Spleen (tissue), 11 donors: ENCODE results near the gene MBD5. TPM values are rescaled to one million over a fixed set of nuclear protein-coding genes. Genes with fewer than 3 reads are reported as not detected.

Experiments
- DNase-seq: peaks from one replicate; pipeline ENCODE4 v3.0.0-alpha.2; 2020
- H3K27ac ChIP-seq, 8 donors: fragments of 200-600 bp; sonication (generic) in 7 of 8; 1 replicate in 4 of 8; 2 replicates in 4 of 8; pipeline versions ENCODE4 v1.5.0 to v1.8.0; 2016 to 2021; ENCODE audit warnings: inconsistent platforms in 4 of 8, mild to moderate bottlenecking in 4 of 8, moderate library complexity in 1 of 8
- H3K27me3 ChIP-seq, 7 donors: fragments of 200-600 bp; sonication (generic) in 6 of 7; replicated peaks in 1 of 7; 1 replicate in 4 of 7; 2 replicates in 3 of 7; pipeline versions ENCODE4 v1.5.0 to v1.8.0; 2016 to 2021; ENCODE audit warnings: inconsistent platforms in 3 of 7, mild to moderate bottlenecking in 1 of 7
- H3K36me3 ChIP-seq, 6 donors: fragments of 200-600 bp; sonication (generic) in 5 of 6; 1 replicate in 4 of 6; 2 replicates in 2 of 6; pipeline versions ENCODE4 v1.5.0 to v1.8.0; 2016 to 2021; ENCODE audit warnings: inconsistent platforms in 2 of 6
- H3K4me1 ChIP-seq, 6 donors: fragments of 200-600 bp; sonication (generic) in 5 of 6; 1 replicate in 3 of 6; 2 replicates in 3 of 6; pipeline versions ENCODE4 v1.5.0 to v1.8.0; 2016 to 2021; ENCODE audit warnings: inconsistent platforms in 3 of 6
- H3K4me3 ChIP-seq, 8 donors: fragments of 200-600 bp; sonication (generic) in 7 of 8; 1 replicate in 4 of 8; 2 replicates in 4 of 8; pipeline versions ENCODE4 v1.5.0 to v1.8.0; 2016 to 2021; ENCODE audit warnings: inconsistent platforms in 4 of 8, mild to moderate bottlenecking in 4 of 8, moderate library complexity in 2 of 8
- H3K9me3 ChIP-seq, 8 donors: fragments of 200-600 bp; sonication (generic) in 7 of 8; 1 replicate in 4 of 8; 2 replicates in 4 of 8; pipeline versions ENCODE4 v1.5.0 to v1.8.0; 2016 to 2021; ENCODE audit warnings: inconsistent platforms in 4 of 8
- POLR2A ChIP-seq, 3 donors: fragments of 450-650 bp; IDR thresholded peaks; one replicate each; pipeline ENCODE4 v1.5.1; 2017; ENCODE audit warnings: antibody characterized with exemption in 3 of 3, mild to moderate bottlenecking in 1 of 3
- POLR2AphosphoS5 ChIP-seq, 3 donors: sonication (generic); formaldehyde crosslinking; IDR thresholded peaks; one replicate each; pipeline ENCODE4 v1.5.1; 2017; ENCODE audit warnings: antibody characterized with exemption in 3 of 3
- WGBS, 5 donors: extraction: QIAGEN DNeasy Blood & Tissue Kit in 3 of 5; methylation state at CpG; one replicate each; pipeline versions ENCODE4 v1.1.5 to v1.1.7; 2013 to 2018; 5-methylcytosine and 5-hydroxymethylcytosine counted together
- intact Hi-C: fragments of 100-400 bp; cut with DNase I; formaldehyde crosslinking; loops from one replicate; pipeline ENCODE4 v1.15.0; 2023; ENCODE audit warnings: low total_unique reads
- polyA plus RNA-seq, 3 donors: library from polyadenylated mRNA; stranded (reverse); fragments of 200-250 nt; gene quantifications; one replicate each; pipeline ENCODE4 v1.2.1, GENCODE V29; 2013
- total RNA-seq, 7 donors: library from RNA; depleted of rRNA in 3 of 7; stranded (reverse); fragments of >200 nt in 3 of 7; fragmentation: NEBNext Ultra II Directional in 4 of 7; extraction: Animal tissue kit (Norgen Biotek cat#: 25700) in 4 of 7; gene quantifications; one replicate each; pipeline versions ENCODE4 v1.1.0 to v1.2.1, GENCODE V29; 2016 to 2021
- TF ChIP-seq, protein P1 (sequence below), 11 experiments: fragments of 200-600 bp in 7 of 11; fragments of 450-650 bp in 4 of 11; sonication (generic) in 4 of 11; IDR thresholded peaks in 8 of 11; conservative IDR thresholded peaks in 3 of 11; 1 replicate in 7 of 11; 2 replicates in 4 of 11; pipeline versions ENCODE4 v1.4.0 to v1.8.0; 2016 to 2021; ENCODE audit warnings: antibody characterized with exemption in 11 of 11, inconsistent platforms in 4 of 11, mild to moderate bottlenecking in 1 of 11
- donor health status: healthy with polysubstance abuse.
- donor health status: DM: no; HTN: no; CAD: no; lungs with moderate emphysema.
- donor health status: DM: no; HTN: no; CAD: no.
- donor health status: Bipolar disorder and iron deficiency.
- donor health status: healthy.
- donor health status: DM: no; HTN: no; CAD: no.
- donor health status: DM: yes; HTN: yes; CAD: no.

Gene MBD5
- total and polyA plus RNA-seq, 10 donors, result 5.7 to 84.5 (median 60.0) TPM

DNA sequence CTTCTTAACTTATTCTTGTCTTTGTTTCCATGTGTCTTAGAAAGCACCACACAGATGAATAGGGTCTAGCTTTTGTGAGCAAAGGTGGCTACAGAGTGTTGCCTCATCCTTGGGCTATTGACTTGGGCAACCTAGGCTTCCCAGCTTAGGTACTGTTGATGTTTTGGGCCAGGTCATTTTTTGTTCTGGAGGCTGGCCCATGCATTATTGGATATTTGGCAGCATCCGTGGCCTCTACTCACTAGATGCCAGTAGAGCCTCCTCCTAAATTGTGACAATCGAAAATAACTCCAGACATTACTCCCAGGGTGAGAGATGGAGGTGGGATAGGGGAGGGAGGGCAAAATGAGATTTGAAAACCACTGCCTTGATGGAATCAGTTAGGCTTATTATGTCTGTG lies 496.4 kb downstream of the MBD5 start:
- H3K4me3 ChIP-seq, result no peak overlapping the region
- H3K9me3 ChIP-seq, result no peaks in the 10 kb centered on the region
- no peak for TF ChIP-seq POLR2A (IDR thresholded peaks at IDR 0.05)
- TF ChIP-seq POLR2AphosphoS5 (IDR thresholded peaks at IDR 0.05), result no peak
- TF ChIP-seq, protein P1, sequence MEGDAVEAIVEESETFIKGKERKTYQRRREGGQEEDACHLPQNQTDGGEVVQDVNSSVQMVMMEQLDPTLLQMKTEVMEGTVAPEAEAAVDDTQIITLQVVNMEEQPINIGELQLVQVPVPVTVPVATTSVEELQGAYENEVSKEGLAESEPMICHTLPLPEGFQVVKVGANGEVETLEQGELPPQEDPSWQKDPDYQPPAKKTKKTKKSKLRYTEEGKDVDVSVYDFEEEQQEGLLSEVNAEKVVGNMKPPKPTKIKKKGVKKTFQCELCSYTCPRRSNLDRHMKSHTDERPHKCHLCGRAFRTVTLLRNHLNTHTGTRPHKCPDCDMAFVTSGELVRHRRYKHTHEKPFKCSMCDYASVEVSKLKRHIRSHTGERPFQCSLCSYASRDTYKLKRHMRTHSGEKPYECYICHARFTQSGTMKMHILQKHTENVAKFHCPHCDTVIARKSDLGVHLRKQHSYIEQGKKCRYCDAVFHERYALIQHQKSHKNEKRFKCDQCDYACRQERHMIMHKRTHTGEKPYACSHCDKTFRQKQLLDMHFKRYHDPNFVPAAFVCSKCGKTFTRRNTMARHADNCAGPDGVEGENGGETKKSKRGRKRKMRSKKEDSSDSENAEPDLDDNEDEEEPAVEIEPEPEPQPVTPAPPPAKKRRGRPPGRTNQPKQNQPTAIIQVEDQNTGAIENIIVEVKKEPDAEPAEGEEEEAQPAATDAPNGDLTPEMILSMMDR (IDR thresholded peaks at IDR 0.05 in 8 of 11, conservative IDR thresholded peaks at IDR 0.05 in 3 of 11), result no peak
- DNase-seq, result no peak
- no peaks in the 10 kb centered on the region for H3K27me3 ChIP-seq
- 90 to 98% (median 93%) methylated on average over 2 of the region's 2 CpGs for whole genome bisulfite sequencing, 5 donors
- H3K4me1 ChIP-seq, result no peaks in the 10 kb centered on the region
- H3K27ac ChIP-seq, result no peak overlapping the region
- peaks cover 0 to 21% (median 0%) of the 10 kb centered on the region in 6 donors for H3K36me3 ChIP-seq
- intact Hi-C loops, result no loop called here

- intact Hi-C loops, result no loop called here
- Histone ChIP-seq H3K36me3 (peaks cover 0 to 17% (median 0%) of the 10 kb centered on the region in 6 donors), H3K4me3 (no peak overlapping the region), H3K4me1 (no peaks in the 10 kb centered on the region), H3K27ac (no peak overlapping the region), H3K27me3 (no peaks in the 10 kb centered on the region), H3K9me3 (no peaks in the 10 kb centered on the region)
- no peak for DNase-seq
- no peak for TF ChIP-seq POLR2A (IDR thresholded peaks at IDR 0.05)
- no peak for TF ChIP-seq POLR2AphosphoS5 (IDR thresholded peaks at IDR 0.05)
- TF ChIP-seq, protein P1 (IDR thresholded peaks at IDR 0.05 in 8 of 11, conservative IDR thresholded peaks at IDR 0.05 in 3 of 11), result no peak
- WGBS, 5 donors, result 86 to 96% (median 94%) methylated on average over 5 of the region's 5 CpGs
Measured at GRCh38 chr2:148517822-148518221, 496.9 kb downstream of the MBD5 start.

- intact Hi-C loops, result no loop called here
- H3K27ac ChIP-seq, result no peak overlapping the region
- H3K36me3 ChIP-seq, result peaks cover 0 to 17% (median 0%) of the 10 kb centered on the region in 6 donors
- no peak for DNase-seq
- no peaks in the 10 kb centered on the region for H3K9me3 ChIP-seq
- H3K4me1 ChIP-seq, result peaks cover 0 to 10% (median 0%) of the 10 kb centered on the region in 6 donors
- H3K4me3 ChIP-seq, result no peak overlapping the region
- TF ChIP-seq, protein P1 (IDR thresholded peaks at IDR 0.05 in 8 of 11, conservative IDR thresholded peaks at IDR 0.05 in 3 of 11), result no peak
- TF ChIP-seq POLR2AphosphoS5 (IDR thresholded peaks at IDR 0.05) (no peak), POLR2A (IDR thresholded peaks at IDR 0.05) (no peak)
- WGBS, 5 donors, result 89 to 92% (median 91%) methylated on average over 7 of the region's 7 CpGs
- H3K27me3 ChIP-seq, result no peaks in the 10 kb centered on the region
Measured at GRCh38 chr2:148519013-148519412, 498.1 kb downstream of the MBD5 start.

DNA sequence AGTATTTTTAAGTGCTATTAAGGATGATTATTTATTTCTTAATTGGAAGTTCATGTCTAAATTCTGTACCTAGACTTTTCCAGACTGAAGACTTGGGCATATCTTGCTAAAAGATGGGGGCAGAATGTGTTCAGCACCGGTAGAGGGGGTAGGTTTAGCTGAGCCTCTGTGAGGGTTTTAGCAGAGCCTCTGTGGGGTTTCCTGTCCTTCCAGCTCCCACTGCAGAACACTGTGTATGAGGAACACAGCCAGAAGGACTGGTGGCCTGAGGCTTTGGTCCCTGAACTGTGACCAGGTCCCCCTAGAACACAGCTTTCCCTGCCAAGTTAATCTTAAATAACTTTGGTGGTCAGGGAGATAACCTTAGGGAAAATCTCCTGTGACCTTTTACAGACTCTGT lies 500.3 kb downstream of the MBD5 start:
- Histone ChIP-seq H3K36me3 (peaks cover 0 to 10% (median 0%) of the 10 kb centered on the region in 6 donors), H3K9me3 (no peaks in the 10 kb centered on the region), H3K27me3 (no peaks in the 10 kb centered on the region), H3K4me1 (peaks cover 0 to 19% (median 0%) of the 10 kb centered on the region in 6 donors), H3K27ac (no peak overlapping the region), H3K4me3 (no peak overlapping the region)
- intact Hi-C loops, result no loop called here
- WGBS, 5 donors, result 43 to 61% (median 53%) methylated on average over 1 of the region's 1 CpG
- TF ChIP-seq, protein P1 (IDR thresholded peaks at IDR 0.05 in 8 of 11, conservative IDR thresholded peaks at IDR 0.05 in 3 of 11), result no peak
- TF ChIP-seq POLR2A (IDR thresholded peaks at IDR 0.05) (no peak), POLR2AphosphoS5 (IDR thresholded peaks at IDR 0.05) (no peak)
- no peak for DNase-seq
